Adipose tissue (tissue), 3 donors: Measurements from ENCODE around the gene BTBD10. TPM values are rescaled to one million over a fixed set of nuclear protein-coding genes. Genes with fewer than 3 reads are reported as not detected.
"Not testable (repeated sequence)": the region's sequence is repeated elsewhere in the genome, so short reads cannot be mapped to it uniquely, and the experiment has no call there.

Experiments
- H3K27ac ChIP-seq: one replicate; pipeline ENCODE4 v1.5.1; 2013; ENCODE audit warnings: low read depth, low read length
- WGBS, 3 donors: extraction: QIAGEN DNeasy Blood & Tissue Kit; methylation state at CpG; one replicate each; pipeline ENCODE4 v1.1.7; 2013; 5-methylcytosine and 5-hydroxymethylcytosine counted together
- polyA plus RNA-seq, 3 donors: library from polyadenylated mRNA; stranded (reverse); fragments of 200-250 nt; gene quantifications; one replicate each; pipeline ENCODE4 v1.2.3, GENCODE V29; 2013
- donor health status: healthy with polysubstance abuse.
- donor health status: Bipolar disorder and iron deficiency.
- donor health status: healthy.

The BTBD10 gene
- polyA plus RNA-seq, 3 donors, result 7.5 to 14.3 (median 10.8) TPM

- H3K27ac ChIP-seq, result no peak overlapping the region
- 25 to 76% (median 28%) methylated on average over 2 of the region's 2 CpGs for WGBS, 3 donors
Measured at GRCh38 chr11:13448876-13449275, 14.1 kb downstream of the BTBD10 start.

GRCh38 chr11:13446444-13446843 is 16.6 kb downstream of the BTBD10 start:
- no peak overlapping the region for H3K27ac ChIP-seq

- H3K27ac ChIP-seq, result no peak overlapping the region
- WGBS, 3 donors, result 95 to 96% (median 95%) methylated on average over 2 of the region's 2 CpGs
Measured at GRCh38 chr11:13445588-13445987, 17.4 kb downstream of the BTBD10 start.

GRCh38 chr11:13440100-13440855 is 22.7 kb downstream of the BTBD10 start:
- no peak overlapping the region for H3K27ac ChIP-seq
- WGBS, 3 donors, result 29 to 48% (median 38%) methylated on average over 8 of the region's 8 CpGs

- WGBS, 3 donors, result 65 to 88% (median 74%) methylated on average over 1 of the region's 1 CpG
- no peak overlapping the region for H3K27ac ChIP-seq
Measured at GRCh38 chr11:13438291-13438690, 24.7 kb downstream of the BTBD10 start.

GRCh38 chr11:13436836-13437235 is 26.2 kb downstream of the BTBD10 start:
- not testable (repeated sequence) for H3K27ac ChIP-seq
- 82 to 94% (median 83%) methylated on average over 7 of the region's 7 CpGs for WGBS, 3 donors

GRCh38 chr11:13434247-13435205 is 28.5 kb downstream of the BTBD10 start:
- no peak overlapping the region for H3K27ac ChIP-seq
- 92 to 96% (median 94%) methylated on average over 6 of the region's 6 CpGs for WGBS, 3 donors

- 96 to 98% (median 98%) methylated on average over 2 of the region's 2 CpGs for WGBS, 3 donors
- H3K27ac ChIP-seq, result no peak overlapping the region
Measured at GRCh38 chr11:13433437-13433836, 29.6 kb downstream of the BTBD10 start.

GRCh38 chr11:13429836-13430235 is 33.2 kb downstream of the BTBD10 start:
- H3K27ac ChIP-seq, result no peak overlapping the region
- 92 to 98% (median 93%) methylated on average over 3 of the region's 3 CpGs for WGBS, 3 donors

- H3K27ac ChIP-seq, result no peak overlapping the region
- WGBS, 3 donors, result 95 to 98% (median 97%) methylated on average over 1 of the region's 1 CpG
Measured at GRCh38 chr11:13429288-13429687, 33.7 kb downstream of the BTBD10 start.

GRCh38 chr11:13427440-13427839 is 35.6 kb downstream of the BTBD10 start:
- H3K27ac ChIP-seq, result no peak overlapping the region

- H3K27ac ChIP-seq, result no peak overlapping the region
- WGBS, 3 donors, result 57 to 87% (median 80%) methylated on average over 6 of the region's 6 CpGs
Measured at GRCh38 chr11:13423372-13423771, 39.6 kb downstream of the BTBD10 start.

GRCh38 chr11:13421561-13421960 is 41.5 kb downstream of the BTBD10 start:
- WGBS, 3 donors, result 94 to 98% (median 94%) methylated on average over 6 of the region's 6 CpGs
- no peak overlapping the region for H3K27ac ChIP-seq

- 84 to 92% (median 92%) methylated on average over 3 of the region's 3 CpGs for WGBS, 3 donors
- H3K27ac ChIP-seq, result no peak overlapping the region
Measured at GRCh38 chr11:13415201-13415600, 47.8 kb downstream of the BTBD10 start.

- WGBS, 3 donors, result 96 to 98% (median 98%) methylated on average over 4 of the region's 4 CpGs
- H3K27ac ChIP-seq, result no peak overlapping the region
Measured at GRCh38 chr11:13405220-13405619, 57.8 kb downstream of the BTBD10 start.

GRCh38 chr11:13398335-13398734 is 64.7 kb downstream of the BTBD10 start:
- H3K27ac ChIP-seq, result not testable (repeated sequence)

GRCh38 chr11:13391217-13391616 is 71.8 kb downstream of the BTBD10 start:
- 97 to 100% (median 100%) methylated on average over 1 of the region's 1 CpG for WGBS, 3 donors
- no peak overlapping the region for H3K27ac ChIP-seq

- 91 to 95% (median 92%) methylated on average over 5 of the region's 5 CpGs for WGBS, 3 donors
- no peak overlapping the region for H3K27ac ChIP-seq
Measured at GRCh38 chr11:13388741-13389140, 74.3 kb downstream of the BTBD10 start.

- WGBS, 3 donors, result 85 to 92% (median 85%) methylated on average over 2 of the region's 2 CpGs
- no peak overlapping the region for H3K27ac ChIP-seq
Measured at GRCh38 chr11:13386567-13386966, 76.5 kb downstream of the BTBD10 start.
